GM12878 (cell line): ENCODE results near the gene TMEM61. TPM values are rescaled to one million over a fixed set of nuclear protein-coding genes. Genes with fewer than 3 reads are reported as not detected.

Experiments
- ATAC-seq: fragments of 200-7000 bp; cut with Tn5 transposase; 3 replicates; pipeline ENCODE4 v1.9.1; 2020; ENCODE audit warnings: mild to moderate bottlenecking, moderate library complexity
- BruUV-seq: library from RNA; stranded (reverse); fragments of 400-500 nt; replicated peaks from 2 replicates; lab custom pipeline; 2021; lab: Mats Ljungman, UMichigan
- CTCF ChIA-PET: fragments of 300-600 bp; sonication (Branson Sonifier 250); formaldehyde crosslinking; extraction: SDS; loops from one replicate; lab custom pipeline; 2021; ENCODE audit warnings: inconsistent platforms; lab: Yijun Ruan, JAX
- POLR2A ChIA-PET: fragments of 350-600 bp; formaldehyde crosslinking; extraction: SDS; loops from one replicate; lab custom pipeline; 2021; ENCODE audit warnings: inconsistent platforms; lab: Charles Lee
- RAD21 ChIA-PET: fragments of 300-600 bp; sonication (Branson Sonifier 250); formaldehyde crosslinking; loops from one replicate; lab custom pipeline; 2023; ENCODE audit warnings: antibody characterized with exemption; ENCODE audit not compliant: unreplicated experiment; lab: Charles Lee
- SMC1A ChIA-PET: fragments of 300-600 bp; sonication (Branson Sonifier 250); formaldehyde crosslinking; loops from one replicate; lab custom pipeline; 2023; ENCODE audit not compliant: unreplicated experiment, uncharacterized antibody; lab: Charles Lee
- DNase-seq: peaks from one replicate; pipeline ENCODE4 v3.0.0-alpha.2; 2011; ENCODE audit warnings: low read depth, low spot score
- FAIRE-seq: peaks from 3 replicates; lab custom pipeline; 2011; peaks lifted over from hg19 to GRCh38; lab: Jason Lieb, UNC
- H2AFZ ChIP-seq: 2 replicates; pipeline ENCODE4 v1.6.0; 2011; ENCODE audit warnings: low read depth, low read length, control low read depth; ENCODE audit not compliant: control insufficient read depth
- H3K27ac ChIP-seq: 2 replicates; pipeline ENCODE4 v1.5.1; 2011; ENCODE audit warnings: control low read depth; ENCODE audit not compliant: control insufficient read depth, insufficient read depth
- H3K27me3 ChIP-seq, 2 experiments: replicated peaks in 1 of 2; 2 replicates each; pipeline versions ENCODE4 v1.6.0 to v1.6.1; 2011; ENCODE audit warnings: low read length in 1 of 2; ENCODE audit not compliant: control insufficient read depth in 2 of 2, insufficient read depth in 2 of 2
- H3K36me3 ChIP-seq, 2 experiments: 2 replicates each; pipeline ENCODE4 v1.5.1; 2011; ENCODE audit warnings: low read length in 1 of 2; ENCODE audit not compliant: control insufficient read depth in 2 of 2, insufficient read depth in 2 of 2
- H3K4me1 ChIP-seq: 2 replicates; pipeline ENCODE4 v1.6.1; 2011; ENCODE audit warnings: mild to moderate bottlenecking, low read length, moderate library complexity, mixed read lengths; ENCODE audit not compliant: control insufficient read depth, insufficient read depth
- H3K4me2 ChIP-seq: 2 replicates; pipeline ENCODE4 v1.6.0; 2011; ENCODE audit warnings: control low read depth; ENCODE audit not compliant: control insufficient read depth, insufficient read depth
- H3K4me3 ChIP-seq: fragments of 200-600 bp; sonication (generic); 2 replicates; pipeline ENCODE4 v1.5.1; 2016
- H3K79me2 ChIP-seq: 2 replicates; pipeline ENCODE4 v1.6.0; 2011; ENCODE audit warnings: low read length; ENCODE audit not compliant: control insufficient read depth, insufficient read depth
- H3K9ac ChIP-seq: 2 replicates; pipeline ENCODE4 v1.8.0; 2011; ENCODE audit warnings: low read length, control low read depth, mixed read lengths; ENCODE audit not compliant: control insufficient read depth, insufficient read depth
- H3K9me3 ChIP-seq: replicated peaks from 3 replicates; pipeline ENCODE4 v1.5.1; 2011; ENCODE audit warnings: mild to moderate bottlenecking, low read length; ENCODE audit not compliant: control insufficient read depth, insufficient read depth
- H4K20me1 ChIP-seq: 2 replicates; pipeline ENCODE4 v1.6.0; 2011; ENCODE audit not compliant: control insufficient read depth, insufficient read depth
- CHD1 ChIP-seq: IDR thresholded peaks from 2 replicates; pipeline ENCODE4 v1.6.1; 2012; ENCODE audit warnings: low read depth, low read length, improper control_type of control experiment
- DPF2 ChIP-seq: fragments of 450-650 bp; IDR thresholded peaks from 2 replicates; pipeline ENCODE4 v1.6.1; 2017; ENCODE audit warnings: mild to moderate bottlenecking
- E2F8 ChIP-seq: fragments of 450-650 bp; IDR thresholded peaks from 2 replicates; pipeline ENCODE4 v1.6.1; 2018; ENCODE audit warnings: mild to moderate bottlenecking, low read depth, moderate library complexity; ENCODE audit not compliant: partially characterized antibody
- KAT2A ChIP-seq: conservative IDR thresholded peaks from 2 replicates; pipeline ENCODE4 v1.6.1; 2011; ENCODE audit warnings: low read depth, low read length; ENCODE audit not compliant: control insufficient read depth
- MEF2B ChIP-seq: fragments of 450-650 bp; IDR thresholded peaks from 2 replicates; pipeline ENCODE4 v1.6.1; 2018; ENCODE audit warnings: mild to moderate bottlenecking, moderate library complexity; ENCODE audit not compliant: partially characterized antibody, poor library complexity, severe bottlenecking
- PAX8 ChIP-seq: fragments of 450-650 bp; IDR thresholded peaks from 2 replicates; pipeline ENCODE4 v1.6.1; 2017; ENCODE audit warnings: mild to moderate bottlenecking, moderate library complexity
- RFX5 ChIP-seq: IDR thresholded peaks from 2 replicates; pipeline ENCODE4 v1.6.1; 2011; ENCODE audit warnings: low read depth, low read length, improper control_type of control experiment
- SMAD5 ChIP-seq: IDR thresholded peaks from 2 replicates; pipeline ENCODE4 v1.6.1; 2016; ENCODE audit warnings: antibody characterized with exemption, low read depth
- SREBF2 ChIP-seq: IDR thresholded peaks from 2 replicates; pipeline ENCODE4 v1.6.1; 2012; ENCODE audit warnings: mild to moderate bottlenecking, low read length
- WRNIP1 ChIP-seq: IDR thresholded peaks from 2 replicates; pipeline ENCODE4 v1.6.1; 2011; ENCODE audit warnings: low read depth, low read length, improper control_type of control experiment, borderline replicate concordance
- ZNF384 ChIP-seq: IDR thresholded peaks from 2 replicates; pipeline ENCODE4 v1.6.1; 2012; ENCODE audit warnings: low read depth, mild to moderate bottlenecking, low read length, improper control_type of control experiment, borderline replicate concordance
- WGBS: methylation state at CpG from one replicate; pipeline ENCODE4 v1.1.6; 2016; ENCODE audit warnings: low lambda C conversion rate; ENCODE audit not compliant: insufficient replicate concordance, insufficient coverage; ENCODE audit errors: missing lambda C conversion rate; 5-methylcytosine and 5-hydroxymethylcytosine counted together
- in situ Hi-C: fragments of 300-500 bp; cut with MboI; formaldehyde crosslinking; loops from 9 replicates; pipeline ENCODE4 v1.14.3; 2018; ENCODE audit warnings: mixed read lengths
- intact Hi-C: fragments of 100-400 bp; cut with micrococcal nuclease; formaldehyde crosslinking; loops from one replicate; pipeline ENCODE4 v1.14.2; 2022; ENCODE audit not compliant: unreplicated experiment
- polyA plus RNA-seq, 11 experiments: library from polyadenylated mRNA; depleted of rRNA in 4 of 11; unstranded in 6 of 11; stranded (reverse) in 5 of 11; fragments of >200 nt; fragmentation: Nextera tagmentation in 4 of 11; fragmentation: Illumina TruSeq in 1 of 11; extraction: Ambion mirVana in 4 of 11; extraction: Trizol in 1 of 11; gene quantifications; 1 replicate in 1 of 11; 2 replicates in 10 of 11; pipeline versions ENCODE4 v1.2.1 to v1.2.3, GENCODE V29; 2011 to 2016; ENCODE audit warnings: inconsistent platforms in 2 of 11, missing spikeins in 2 of 11, low read depth in 1 of 11
- total RNA-seq, 4 experiments: library from RNA; depleted of rRNA in 3 of 4; stranded (reverse); fragments of >200 nt in 3 of 4; fragmentation: Illumina TruSeq in 1 of 4; extraction: Trizol in 1 of 4; gene quantifications; 2 replicates each; pipeline versions ENCODE4 v1.2.1 to v1.2.3, GENCODE V29; 2013 to 2021

The TMEM61 gene
- total and polyA plus RNA-seq, 10 of the 15 experiments (the other 5 are each of a cell fraction or from before 2014, with no cell fraction given), result not detected

- DNase-seq, result no peak
- peaks cover 0 to 2% of the 10 kb centered on the region in 2 experiments; a peak in 3 of 4 replicates for H3K27me3 ChIP-seq
- TF ChIP-seq RFX5, result no peak
- no peak for TF ChIP-seq MEF2B
- TF ChIP-seq DPF2, result no peak
- no peak for TF ChIP-seq CHD1
- TF ChIP-seq KAT2A, result no peak
- TF ChIP-seq PAX8, result no peak
- no peak for TF ChIP-seq WRNIP1
- TF ChIP-seq ZNF384, result no peak
- TF ChIP-seq E2F8, result no peak
- TF ChIP-seq SMAD5, result no peak
- TF ChIP-seq SREBF2, result no peak
- TF ChIP-seq, all 136 proteins: peak for 0
- ChIA-PET RAD21 (no interaction called here), SMC1A (interaction anchor here (0.8 to 1.2 kb wide), 2 partner anchors 12 to 35 kb away, joined by 3 read pairs; no protein-coding TSS in a partner anchor), CTCF (interaction anchor here (0.9 to 1.9 kb wide), 3 partner anchors 12 to 39 kb away, joined by 4 to 6 read pairs (median 6); no protein-coding TSS in a partner anchor), POLR2A (no interaction called here)
- no peak overlapping the region for H2AFZ ChIP-seq
- no peak for FAIRE-seq
- no peaks in the 10 kb centered on the region for H4K20me1 ChIP-seq
- intact Hi-C loops, result no loop called here
- in situ Hi-C loops, result loop anchor here (5.0 kb wide), 1 partner anchor 48 kb away; no protein-coding TSS in a partner anchor
- H3K4me1 ChIP-seq, result no peaks in the 10 kb centered on the region
- no peak overlapping the region for H3K4me2 ChIP-seq
- H3K9me3 ChIP-seq, result no peaks in the 10 kb centered on the region
- H3K36me3 ChIP-seq, result no peaks in the 10 kb centered on the region
- ATAC-seq, result no peak
- H3K4me3 ChIP-seq, result no peak overlapping the region
- no peak overlapping the region for H3K9ac ChIP-seq
- no peaks in the 10 kb centered on the region for H3K79me2 ChIP-seq
- no TSS peak for BruUV-seq
- WGBS, result 36% methylated on average over 7 of the region's 7 CpGs
- no peak overlapping the region for H3K27ac ChIP-seq
Measured at GRCh38 chr1:54984131-54984842, 3.9 kb downstream of the TMEM61 start.
